K562 (cell line): ENCODE measurements around the gene CD4. TPM values are rescaled to one million over a fixed set of nuclear protein-coding genes. Genes with fewer than 3 reads are reported as not detected.

Experiments
- ADNP ChIP-seq: fragments of 200-800 bp; sonication (Bioruptor generic); IDR thresholded peaks from 2 replicates; pipeline ENCODE4 v1.6.1; 2016; ENCODE audit warnings: missing genetic modification characterization, missing compliant biosample characterization
- ARID1B ChIP-seq: fragments of 450-650 bp; IDR thresholded peaks from 2 replicates; pipeline ENCODE4 v1.6.1; 2016; ENCODE audit warnings: antibody characterized with exemption, mild to moderate bottlenecking, inconsistent platforms
- CC2D1A ChIP-seq: fragments of 450-650 bp; IDR thresholded peaks from 2 replicates; pipeline ENCODE4 v1.6.1; 2017; ENCODE audit warnings: mild to moderate bottlenecking
- DACH1 ChIP-seq: fragments of 450-650 bp; IDR thresholded peaks from 2 replicates; pipeline ENCODE4 v1.6.1; 2018; ENCODE audit not compliant: partially characterized antibody
- DMBX1 ChIP-seq: fragments of 250-450 bp; sonication (Bioruptor Pico); IDR thresholded peaks from 2 replicates; pipeline ENCODE4 v1.8.0; 2022; ENCODE audit warnings: inconsistent platforms, mild to moderate bottlenecking, moderate library complexity, borderline replicate concordance
- EGR1 ChIP-seq: fragments of 450-650 bp; conservative IDR thresholded peaks from 2 replicates; pipeline ENCODE4 v1.6.1; 2017; ENCODE audit warnings: mild to moderate bottlenecking
- ELF4 ChIP-seq: fragments of 450-650 bp; formaldehyde crosslinking; IDR thresholded peaks from 2 replicates; pipeline ENCODE4 v1.4.0; 2022; ENCODE audit warnings: missing genetic modification characterization
- GABPA ChIP-seq: fragments of 200-800 bp; sonication (Bioruptor generic); conservative IDR thresholded peaks from 2 replicates; pipeline ENCODE4 v1.6.1; 2016; ENCODE audit warnings: low read depth, missing genetic modification characterization, missing compliant biosample characterization
- KLF1 ChIP-seq: fragments of 450-650 bp; IDR thresholded peaks from 2 replicates; pipeline ENCODE4 v1.6.1; 2016; ENCODE audit warnings: missing genetic modification characterization, missing compliant biosample characterization
- MAFK ChIP-seq: IDR thresholded peaks from 2 replicates; pipeline ENCODE4 v1.6.1; 2011; ENCODE audit warnings: low read length, improper control_type of control experiment
- MIER1 ChIP-seq: fragments of 450-650 bp; IDR thresholded peaks from 2 replicates; pipeline ENCODE4 v1.6.1; 2016; ENCODE audit warnings: antibody characterized with exemption, mild to moderate bottlenecking, low read depth
- NCOA4 ChIP-seq: fragments of 450-650 bp; IDR thresholded peaks from 2 replicates; pipeline ENCODE4 v1.6.1; 2018; ENCODE audit warnings: mild to moderate bottlenecking; ENCODE audit not compliant: partially characterized antibody
- NCOR1 ChIP-seq: fragments of 450-650 bp; IDR thresholded peaks from 2 replicates; pipeline ENCODE4 v1.6.1; 2016; ENCODE audit warnings: mild to moderate bottlenecking, moderate library complexity
- PML ChIP-seq: IDR thresholded peaks from 2 replicates; pipeline ENCODE4 v1.6.1; 2012; ENCODE audit warnings: low read length, inconsistent platforms
- TARDBP ChIP-seq: fragments of 450-650 bp; IDR thresholded peaks from 2 replicates; pipeline ENCODE4 v1.6.1; 2016
- TCFL5 ChIP-seq: fragments of 250-450 bp; sonication (Bioruptor Pico); conservative IDR thresholded peaks from 2 replicates; pipeline ENCODE4 v1.6.1; 2021; ENCODE audit warnings: mild to moderate bottlenecking, moderate library complexity, matching md5 sums
- ZNF311 ChIP-seq: fragments of 250-450 bp; sonication (Bioruptor Pico); IDR thresholded peaks from 2 replicates; pipeline ENCODE4 v1.4.0; 2020; ENCODE audit warnings: mild to moderate bottlenecking, moderate library complexity
- polyA plus RNA-seq, 8 experiments: library from polyadenylated mRNA; depleted of rRNA in 4 of 8; stranded (reverse) in 5 of 8; unstranded in 3 of 8; fragments of >200 nt; fragmentation: Nextera tagmentation in 2 of 8; fragmentation: Illumina TruSeq in 1 of 8; extraction: Ambion mirVana in 2 of 8; extraction: Trizol in 1 of 8; gene quantifications; 2 replicates each; pipeline versions ENCODE4 v1.2.1 to v1.2.3, GENCODE V29; 2011 to 2014; ENCODE audit warnings: inconsistent platforms in 1 of 8, missing spikeins in 1 of 8
- total RNA-seq, 7 experiments: library from RNA; depleted of rRNA in 6 of 7; stranded (reverse); fragments of >200 nt in 6 of 7; fragmentation: Illumina TruSeq in 2 of 7; extraction: Trizol in 2 of 7; gene quantifications; 2 replicates each; pipeline versions ENCODE4 v1.2.1 to v1.2.3, GENCODE V29; 2011 to 2021; ENCODE audit warnings: low replicate concordance in 1 of 7
- TF ChIP-seq, protein P1 (sequence below): fragments of 450-650 bp; formaldehyde crosslinking; IDR thresholded peaks from 2 replicates; pipeline ENCODE4 v1.4.0; 2022; ENCODE audit warnings: missing genetic modification characterization
- TF ChIP-seq, protein P2 (sequence below), 2 experiments: fragments of 450-650 bp; IDR thresholded peaks; 2 replicates each; pipeline ENCODE4 v1.6.1; 2018; ENCODE audit warnings: mild to moderate bottlenecking in 2 of 2, low read depth in 1 of 2; ENCODE audit not compliant: partially characterized antibody in 2 of 2
- TF ChIP-seq, protein P3 (sequence below), 2 experiments: fragments of 150-350 bp in 1 of 2; IDR thresholded peaks; 2 replicates each; pipeline ENCODE4 v1.6.1; 2012 to 2016; ENCODE audit warnings: low read depth in 2 of 2, low read length in 2 of 2, mild to moderate bottlenecking in 1 of 2, moderate library complexity in 1 of 2

CD4 gene
- total and polyA plus RNA-seq, 9 of the 15 experiments (the other 6 are each of a cell fraction or from before 2014, with no cell fraction given): 0.06 to 0.27 (median 0.09) TPM; not detected in 5

DNA sequence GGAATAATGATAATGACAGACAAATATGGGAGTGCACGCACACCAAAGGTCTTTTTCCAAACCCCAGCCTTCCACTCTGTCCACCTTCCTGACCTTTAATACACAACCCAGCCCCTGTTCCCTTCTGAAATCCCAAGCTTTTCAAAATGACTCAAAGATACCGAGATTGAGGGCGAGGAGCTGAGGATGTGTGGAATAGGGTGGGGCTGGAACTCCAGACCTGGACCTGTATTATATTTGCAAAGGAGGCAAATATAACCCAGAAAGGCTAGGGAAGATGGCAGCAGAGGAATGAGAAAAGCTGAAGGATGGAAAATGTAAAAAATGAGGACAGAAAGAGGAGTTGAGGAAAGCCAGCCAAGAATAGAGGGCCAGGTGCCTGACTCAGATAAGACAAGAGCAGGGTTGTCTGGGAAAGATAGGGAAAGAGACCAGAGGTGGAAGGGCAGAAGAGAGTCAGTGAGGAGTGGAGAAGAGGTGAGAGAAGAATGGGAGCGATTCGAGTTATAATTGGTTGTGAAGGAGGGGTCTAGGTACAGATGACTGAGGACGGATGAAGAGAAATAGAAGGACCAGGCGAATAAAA is 24.2 kb upstream of the CD4 start (continued):
- TF ChIP-seq, protein P1, sequence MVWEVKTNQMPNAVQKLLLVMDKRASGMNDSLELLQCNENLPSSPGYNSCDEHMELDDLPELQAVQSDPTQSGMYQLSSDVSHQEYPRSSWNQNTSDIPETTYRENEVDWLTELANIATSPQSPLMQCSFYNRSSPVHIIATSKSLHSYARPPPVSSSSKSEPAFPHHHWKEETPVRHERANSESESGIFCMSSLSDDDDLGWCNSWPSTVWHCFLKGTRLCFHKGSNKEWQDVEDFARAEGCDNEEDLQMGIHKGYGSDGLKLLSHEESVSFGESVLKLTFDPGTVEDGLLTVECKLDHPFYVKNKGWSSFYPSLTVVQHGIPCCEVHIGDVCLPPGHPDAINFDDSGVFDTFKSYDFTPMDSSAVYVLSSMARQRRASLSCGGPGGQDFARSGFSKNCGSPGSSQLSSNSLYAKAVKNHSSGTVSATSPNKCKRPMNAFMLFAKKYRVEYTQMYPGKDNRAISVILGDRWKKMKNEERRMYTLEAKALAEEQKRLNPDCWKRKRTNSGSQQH (CRISPR knock-in tag): peak; percentile 63; the same call in 1 of the 2 replicates
- TF ChIP-seq NCOA4 (peak; percentile 66), MAFK (0 out of 2 replicates have a peak, but pooled peaks have one; percentile 2), EGR1 (peak; percentile 30; the same call in 1 of the 2 replicates), DMBX1 (CRISPR knock-in tag) (0 out of 2 replicates have a peak, but pooled peaks have one; percentile 36), ARID1B (peak; percentile 99), TCFL5 (CRISPR knock-in tag) (no peak), ZNF311 (CRISPR knock-in tag) (no peak), MIER1 (peak; percentile 52; the same call in 1 of the 2 replicates), TARDBP (peak; percentile 52; the same call in 1 of the 2 replicates), KLF1 (tag) (no peak), CC2D1A (peak; percentile 97), DACH1 (peak; percentile 2), ELF4 (CRISPR knock-in tag) (peak; percentile 94), ADNP (tag) (peak; percentile 39; the same call in 1 of the 2 replicates), PML (peak; percentile 83), NCOR1 (peak; percentile 98), GABPA (tag) (no peak)
- TF ChIP-seq, protein P2, sequence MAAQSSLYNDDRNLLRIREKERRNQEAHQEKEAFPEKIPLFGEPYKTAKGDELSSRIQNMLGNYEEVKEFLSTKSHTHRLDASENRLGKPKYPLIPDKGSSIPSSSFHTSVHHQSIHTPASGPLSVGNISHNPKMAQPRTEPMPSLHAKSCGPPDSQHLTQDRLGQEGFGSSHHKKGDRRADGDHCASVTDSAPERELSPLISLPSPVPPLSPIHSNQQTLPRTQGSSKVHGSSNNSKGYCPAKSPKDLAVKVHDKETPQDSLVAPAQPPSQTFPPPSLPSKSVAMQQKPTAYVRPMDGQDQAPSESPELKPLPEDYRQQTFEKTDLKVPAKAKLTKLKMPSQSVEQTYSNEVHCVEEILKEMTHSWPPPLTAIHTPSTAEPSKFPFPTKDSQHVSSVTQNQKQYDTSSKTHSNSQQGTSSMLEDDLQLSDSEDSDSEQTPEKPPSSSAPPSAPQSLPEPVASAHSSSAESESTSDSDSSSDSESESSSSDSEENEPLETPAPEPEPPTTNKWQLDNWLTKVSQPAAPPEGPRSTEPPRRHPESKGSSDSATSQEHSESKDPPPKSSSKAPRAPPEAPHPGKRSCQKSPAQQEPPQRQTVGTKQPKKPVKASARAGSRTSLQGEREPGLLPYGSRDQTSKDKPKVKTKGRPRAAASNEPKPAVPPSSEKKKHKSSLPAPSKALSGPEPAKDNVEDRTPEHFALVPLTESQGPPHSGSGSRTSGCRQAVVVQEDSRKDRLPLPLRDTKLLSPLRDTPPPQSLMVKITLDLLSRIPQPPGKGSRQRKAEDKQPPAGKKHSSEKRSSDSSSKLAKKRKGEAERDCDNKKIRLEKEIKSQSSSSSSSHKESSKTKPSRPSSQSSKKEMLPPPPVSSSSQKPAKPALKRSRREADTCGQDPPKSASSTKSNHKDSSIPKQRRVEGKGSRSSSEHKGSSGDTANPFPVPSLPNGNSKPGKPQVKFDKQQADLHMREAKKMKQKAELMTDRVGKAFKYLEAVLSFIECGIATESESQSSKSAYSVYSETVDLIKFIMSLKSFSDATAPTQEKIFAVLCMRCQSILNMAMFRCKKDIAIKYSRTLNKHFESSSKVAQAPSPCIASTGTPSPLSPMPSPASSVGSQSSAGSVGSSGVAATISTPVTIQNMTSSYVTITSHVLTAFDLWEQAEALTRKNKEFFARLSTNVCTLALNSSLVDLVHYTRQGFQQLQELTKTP (IDR thresholded peaks at IDR 0.05; ENCODE audit: low read depth in 1 of 2, partially characterized antibody in 2 of 2): peak; percentile 18 to 78
- TF ChIP-seq, protein P3, sequence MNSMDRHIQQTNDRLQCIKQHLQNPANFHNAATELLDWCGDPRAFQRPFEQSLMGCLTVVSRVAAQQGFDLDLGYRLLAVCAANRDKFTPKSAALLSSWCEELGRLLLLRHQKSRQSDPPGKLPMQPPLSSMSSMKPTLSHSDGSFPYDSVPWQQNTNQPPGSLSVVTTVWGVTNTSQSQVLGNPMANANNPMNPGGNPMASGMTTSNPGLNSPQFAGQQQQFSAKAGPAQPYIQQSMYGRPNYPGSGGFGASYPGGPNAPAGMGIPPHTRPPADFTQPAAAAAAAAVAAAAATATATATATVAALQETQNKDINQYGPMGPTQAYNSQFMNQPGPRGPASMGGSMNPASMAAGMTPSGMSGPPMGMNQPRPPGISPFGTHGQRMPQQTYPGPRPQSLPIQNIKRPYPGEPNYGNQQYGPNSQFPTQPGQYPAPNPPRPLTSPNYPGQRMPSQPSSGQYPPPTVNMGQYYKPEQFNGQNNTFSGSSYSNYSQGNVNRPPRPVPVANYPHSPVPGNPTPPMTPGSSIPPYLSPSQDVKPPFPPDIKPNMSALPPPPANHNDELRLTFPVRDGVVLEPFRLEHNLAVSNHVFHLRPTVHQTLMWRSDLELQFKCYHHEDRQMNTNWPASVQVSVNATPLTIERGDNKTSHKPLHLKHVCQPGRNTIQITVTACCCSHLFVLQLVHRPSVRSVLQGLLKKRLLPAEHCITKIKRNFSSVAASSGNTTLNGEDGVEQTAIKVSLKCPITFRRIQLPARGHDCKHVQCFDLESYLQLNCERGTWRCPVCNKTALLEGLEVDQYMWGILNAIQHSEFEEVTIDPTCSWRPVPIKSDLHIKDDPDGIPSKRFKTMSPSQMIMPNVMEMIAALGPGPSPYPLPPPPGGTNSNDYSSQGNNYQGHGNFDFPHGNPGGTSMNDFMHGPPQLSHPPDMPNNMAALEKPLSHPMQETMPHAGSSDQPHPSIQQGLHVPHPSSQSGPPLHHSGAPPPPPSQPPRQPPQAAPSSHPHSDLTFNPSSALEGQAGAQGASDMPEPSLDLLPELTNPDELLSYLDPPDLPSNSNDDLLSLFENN (IDR thresholded peaks at IDR 0.05; ENCODE audit: low read depth in 2 of 2, low read length in 2 of 2): peak in 1 of 2 experiments; percentile 81; a peak in 1 of 4 replicates
